ENCODE measurements around the gene CEP250.

GRCh38 chr20:35523298-35523888, 68.0 kb downstream of the CEP250 start:
- TF ChIP-seq CTCF (optimal IDR thresholded peaks at IDR 0.05 in 1 of 3, IDR thresholded peaks at IDR 0.05 in 1 of 3, conservative IDR thresholded peaks at IDR 0.05 in 1 of 3; ENCODE audit: extremely low read depth in 1 of 3, insufficient read depth in 2 of 3, low read length in 3 of 3), result peak; percentile 59 to 77 (median 69)
- TF ChIP-seq EZH2 (IDR thresholded peaks at IDR 0.05; ENCODE audit: low read length), result no peak
